CD4-positive, alpha-beta memory T cell (primary cell): Measurements from ENCODE around the gene CALCA. TPM values are rescaled to one million over a fixed set of nuclear protein-coding genes. Genes with fewer than 3 reads are reported as not detected.

ENCODE experiments used
- CTCF ChIA-PET: fragments of 350-600 bp; sonication (Branson Sonifier 250); formaldehyde crosslinking; loops from one replicate; lab custom pipeline; 2021; ENCODE audit warnings: inconsistent platforms; ENCODE audit not compliant: partially characterized antibody; lab: Charles Lee
- POLR2A ChIA-PET: fragments of 350-600 bp; sonication (Branson Sonifier 250); formaldehyde crosslinking; loops from one replicate; lab custom pipeline; 2021; ENCODE audit not compliant: partially characterized antibody; lab: Charles Lee
- DNase-seq, 5 donors: peaks; one replicate each; pipeline versions ENCODE4 v3.0.0 to v3.0.0-alpha.2; 2020 to 2022; ENCODE audit warnings: mixed read lengths in 1 of 5
- H3K27ac ChIP-seq: one replicate; pipeline ENCODE4 v1.7.0; 2013; ENCODE audit warnings: low read depth, low read length
- H3K27me3 ChIP-seq: 2 replicates; pipeline ENCODE4 v1.7.0; 2013; ENCODE audit warnings: mild to moderate bottlenecking, low read length, moderate library complexity; ENCODE audit not compliant: insufficient read depth
- H3K36me3 ChIP-seq: 2 replicates; pipeline ENCODE4 v1.7.0; 2013; ENCODE audit warnings: mild to moderate bottlenecking, low read length, moderate library complexity; ENCODE audit not compliant: insufficient read depth
- H3K4me1 ChIP-seq: 2 replicates; pipeline ENCODE4 v1.7.0; 2013; ENCODE audit warnings: mild to moderate bottlenecking, low read length, moderate library complexity; ENCODE audit not compliant: insufficient read depth
- H3K4me3 ChIP-seq, 2 donors: one replicate each; pipeline ENCODE4 v1.7.0; 2013; ENCODE audit warnings: low read length in 2 of 2, mild to moderate bottlenecking in 1 of 2
- H3K9me3 ChIP-seq, 2 donors: one replicate each; pipeline ENCODE4 v1.7.0; 2013; ENCODE audit warnings: low read length in 2 of 2, control low read depth in 1 of 2; ENCODE audit not compliant: control insufficient read depth in 1 of 2
- H3K27ac Mint-ChIP-seq, 7 donors: one replicate each; pipeline ENCODE4 v1.8.0; 2020 to 2021; ENCODE audit warnings: mixed read lengths in 7 of 7, mild to moderate bottlenecking in 6 of 7, inconsistent platforms in 3 of 7, moderate library complexity in 3 of 7
- H3K27me3 Mint-ChIP-seq, 2 donors: one replicate each; pipeline ENCODE4 v1.8.0; 2020 to 2021; ENCODE audit warnings: mixed read lengths in 2 of 2
- H3K36me3 Mint-ChIP-seq, 2 donors: one replicate each; pipeline ENCODE4 v1.8.0; 2020 to 2021; ENCODE audit warnings: mixed read lengths in 2 of 2, inconsistent platforms in 1 of 2, mild to moderate bottlenecking in 1 of 2
- H3K4me1 Mint-ChIP-seq, 4 donors: one replicate each; pipeline ENCODE4 v1.8.0; 2020 to 2021; ENCODE audit warnings: mixed read lengths in 4 of 4, mild to moderate bottlenecking in 1 of 4
- H3K4me3 Mint-ChIP-seq, 8 donors: one replicate each; pipeline ENCODE4 v1.8.0; 2020 to 2021; ENCODE audit warnings: mixed read lengths in 8 of 8, mild to moderate bottlenecking in 7 of 8, moderate library complexity in 6 of 8, inconsistent platforms in 3 of 8
- H3K9me3 Mint-ChIP-seq, 8 donors: one replicate each; pipeline ENCODE4 v1.8.0; 2020 to 2021; ENCODE audit warnings: mixed read lengths in 8 of 8, mild to moderate bottlenecking in 5 of 8, inconsistent platforms in 3 of 8, moderate library complexity in 1 of 8
- intact Hi-C: fragments of 100-400 bp; cut with micrococcal nuclease; formaldehyde crosslinking; loops from one replicate; pipeline ENCODE4 v1.15.1; 2023
- polyA plus RNA-seq, 2 donors: library from polyadenylated mRNA; unstranded; fragments of 300-500 nt; fragmentation: Illumina TruSeq; gene quantifications; one replicate each; pipeline ENCODE4 v1.2.3, GENCODE V29; 2021
- total RNA-seq, 2 experiments: library from RNA; stranded (reverse); gene quantifications; one replicate each; pipeline ENCODE4 v1.2.3, GENCODE V29; 2021

Gene CALCA
- total and polyA plus RNA-seq, 4 experiments from 2014 or later: not detected

GRCh38 chr11:14969901-14970323 lies 2.2 kb downstream of the CALCA start:
- Histone ChIP-seq H3K9me3 (no peaks in the 10 kb centered on the region), H3K4me1 (peaks cover 23% of the 10 kb centered on the region), H3K27ac (no peak overlapping the region), H3K36me3 (no peaks in the 10 kb centered on the region), H3K4me3 (no peak overlapping the region), H3K27me3 (peaks cover 34% of the 10 kb centered on the region)
- ChIA-PET POLR2A (no interaction called here), CTCF (no interaction called here)
- no peaks in the 10 kb centered on the region for H3K9me3 Mint-ChIP-seq
- H3K27ac Mint-ChIP-seq: no peak overlapping the region
- H3K36me3 Mint-ChIP-seq: no peaks in the 10 kb centered on the region
- intact Hi-C loops: loop anchor here (1.0 kb wide), 1 partner anchor 105 kb away; no protein-coding TSS in a partner anchor
- peak in 4 of 5 donors; percentile 7 to 18 (median 14) for DNase-seq
- H3K4me1 Mint-ChIP-seq: peaks cover 11 to 31% (median 20%) of the 10 kb centered on the region in 4 donors
- H3K27me3 Mint-ChIP-seq: peaks cover 45 to 52% of the 10 kb centered on the region in 2 donors
- no peak overlapping the region for H3K4me3 Mint-ChIP-seq

DNA sequence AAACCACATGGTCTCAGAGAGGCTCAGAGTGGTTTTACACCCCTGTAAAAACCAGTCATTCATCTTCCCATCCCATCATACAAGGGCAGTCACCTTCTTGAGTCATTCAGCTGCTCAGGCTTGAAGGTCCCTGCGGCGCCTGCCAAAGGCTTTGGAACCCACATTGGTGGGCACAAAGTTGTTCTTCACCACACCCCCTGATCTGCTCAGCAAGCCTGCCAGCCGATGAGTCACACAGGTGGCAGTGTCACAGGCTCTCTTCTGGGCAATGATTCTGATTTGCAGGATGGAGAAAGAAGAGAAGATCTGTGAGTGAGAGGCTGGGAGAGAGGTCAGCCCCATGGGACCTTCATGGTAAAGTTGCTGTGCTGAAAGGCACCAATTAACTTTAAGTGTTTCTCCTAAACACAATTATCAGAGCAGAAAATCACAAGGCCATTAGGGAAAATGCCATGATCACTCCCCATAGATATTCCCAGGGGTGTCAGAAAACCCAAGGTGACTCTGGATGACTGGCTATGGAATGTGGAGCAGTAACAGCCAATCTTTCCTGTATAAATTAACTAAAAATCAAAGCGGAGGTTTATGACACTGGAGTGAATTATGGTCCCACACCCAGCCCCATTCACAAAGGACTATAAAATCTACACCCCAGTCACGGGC lies 4.4 kb downstream of the CALCA start:
- no peak for DNase-seq
- intact Hi-C loops: no loop called here
- H3K9me3 ChIP-seq: no peaks in the 10 kb centered on the region
- no peak overlapping the region for H3K27ac ChIP-seq
- ChIA-PET POLR2A (no interaction called here), CTCF (interaction anchor here (0.9 kb wide), 1 partner anchor 7 kb away, joined by 3 read pairs; no protein-coding TSS in a partner anchor)
- peaks cover under 1% of the 10 kb centered on the region for H3K4me1 ChIP-seq
- H3K4me3 ChIP-seq: no peak overlapping the region
- H3K27me3 ChIP-seq: peaks cover 14% of the 10 kb centered on the region
- Mint-ChIP-seq H3K27me3 (peaks cover 31 to 36% of the 10 kb centered on the region in 2 donors), H3K4me1 (peaks cover under 1 to 9% (median 3%) of the 10 kb centered on the region in 4 donors), H3K4me3 (no peak overlapping the region), H3K27ac (no peak overlapping the region), H3K36me3 (no peaks in the 10 kb centered on the region), H3K9me3 (no peaks in the 10 kb centered on the region)
- H3K36me3 ChIP-seq: no peaks in the 10 kb centered on the region

- Mint-ChIP-seq H3K9me3 (no peaks in the 10 kb centered on the region), H3K27me3 (peaks cover 0 to 3% of the 10 kb centered on the region in 2 donors), H3K36me3 (peaks cover 0 to 1% of the 10 kb centered on the region in 2 donors), H3K27ac (no peak overlapping the region), H3K4me3 (no peak overlapping the region), H3K4me1 (no peaks in the 10 kb centered on the region)
- ChIA-PET CTCF (no interaction called here), POLR2A (no interaction called here)
- intact Hi-C loops: no loop called here
- Histone ChIP-seq H3K4me3 (no peak overlapping the region), H3K27ac (no peak overlapping the region), H3K4me1 (no peaks in the 10 kb centered on the region), H3K27me3 (no peaks in the 10 kb centered on the region), H3K9me3 (no peaks in the 10 kb centered on the region), H3K36me3 (no peaks in the 10 kb centered on the region)
- no peak for DNase-seq
Observed at GRCh38 chr11:14956111-14956510, 16.0 kb downstream of the CALCA start.

- peaks cover 0 to 2% of the 10 kb centered on the region in 2 donors for H3K27me3 Mint-ChIP-seq
- no peak overlapping the region for H3K27ac Mint-ChIP-seq
- H3K4me1 Mint-ChIP-seq: no peaks in the 10 kb centered on the region
- no peak overlapping the region for H3K4me3 Mint-ChIP-seq
- no peaks in the 10 kb centered on the region for H3K4me1 ChIP-seq
- H3K27me3 ChIP-seq: no peaks in the 10 kb centered on the region
- CTCF ChIA-PET: interaction anchor here (1.4 kb wide), 1 partner anchor 47 kb away, joined by 3 read pairs; no protein-coding TSS in a partner anchor
- no peak overlapping the region for H3K27ac ChIP-seq
- POLR2A ChIA-PET: no interaction called here
- no peak overlapping the region for H3K4me3 ChIP-seq
- H3K9me3 ChIP-seq: no peaks in the 10 kb centered on the region
- intact Hi-C loops: no loop called here
- no peaks in the 10 kb centered on the region for H3K36me3 Mint-ChIP-seq
- no peaks in the 10 kb centered on the region for H3K36me3 ChIP-seq
- no peak for DNase-seq
- no peaks in the 10 kb centered on the region for H3K9me3 Mint-ChIP-seq
Observed at GRCh38 chr11:14954581-14954980, 17.6 kb downstream of the CALCA start.

GRCh38 chr11:14953904-14954303 lies 18.2 kb downstream of the CALCA start:
- ChIA-PET POLR2A (no interaction called here), CTCF (interaction anchor here (1.4 to 2.0 kb wide), 2 partner anchors 12 to 46 kb away, joined by 3 to 4 read pairs; no protein-coding TSS in a partner anchor)
- H3K4me1 ChIP-seq: no peaks in the 10 kb centered on the region
- H3K27me3 ChIP-seq: no peaks in the 10 kb centered on the region
- intact Hi-C loops: no loop called here
- no peaks in the 10 kb centered on the region for H3K9me3 ChIP-seq
- Mint-ChIP-seq H3K9me3 (no peaks in the 10 kb centered on the region), H3K4me3 (no peak overlapping the region), H3K27ac (no peak overlapping the region), H3K36me3 (no peaks in the 10 kb centered on the region), H3K4me1 (no peaks in the 10 kb centered on the region), H3K27me3 (peaks cover 0 to 2% of the 10 kb centered on the region in 2 donors)
- H3K4me3 ChIP-seq: no peak overlapping the region
- no peak overlapping the region for H3K27ac ChIP-seq
- no peak for DNase-seq
- H3K36me3 ChIP-seq: no peaks in the 10 kb centered on the region

DNA sequence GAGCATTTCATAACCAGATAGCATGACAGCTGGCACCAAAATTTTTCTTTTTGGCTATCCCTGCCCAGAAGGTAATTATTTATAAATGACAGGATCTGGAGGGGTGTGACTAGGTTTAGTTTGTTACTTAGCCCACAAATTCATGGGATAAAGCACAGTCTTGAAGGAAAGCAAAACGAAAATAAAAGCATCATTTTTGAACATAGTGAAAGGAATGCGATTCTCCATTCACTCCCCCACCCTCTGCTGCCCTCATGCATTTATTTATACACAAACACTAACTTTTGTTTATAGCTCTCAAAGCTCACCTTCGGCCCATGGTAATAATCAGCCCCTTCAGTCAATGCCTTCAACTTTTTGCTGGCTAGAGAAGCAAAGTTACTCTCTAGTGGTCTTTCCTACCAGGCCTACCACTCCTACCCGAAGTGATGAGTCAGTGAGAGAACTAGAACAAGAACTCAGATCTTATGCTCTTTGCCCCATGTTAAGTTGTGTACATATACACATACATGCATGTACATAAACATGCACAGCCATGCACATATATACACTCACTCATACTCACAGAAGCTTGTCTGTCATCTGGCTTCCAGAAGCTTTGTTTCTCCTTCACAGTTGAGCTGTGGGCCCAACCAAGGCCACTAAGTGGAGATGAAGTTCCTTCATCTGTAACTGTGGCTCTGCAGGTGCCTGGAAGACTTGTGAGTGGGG lies 22.6 kb downstream of the CALCA start:
- CTCF ChIA-PET: interaction anchor here (1.3 to 2.7 kb wide), 4 partner anchors 24 to 43 kb away, joined by 3 to 12 read pairs (median 4); no protein-coding TSS in a partner anchor
- H3K4me3 ChIP-seq: no peak overlapping the region
- POLR2A ChIA-PET: no interaction called here
- H3K4me1 Mint-ChIP-seq: no peaks in the 10 kb centered on the region
- no peak overlapping the region for H3K27ac Mint-ChIP-seq
- H3K27me3 ChIP-seq: no peaks in the 10 kb centered on the region
- peaks cover 0 to 2% of the 10 kb centered on the region in 2 donors for H3K27me3 Mint-ChIP-seq
- H3K27ac ChIP-seq: no peak overlapping the region
- intact Hi-C loops: no loop called here
- H3K4me3 Mint-ChIP-seq: no peak overlapping the region
- DNase-seq: no peak
- no peaks in the 10 kb centered on the region for H3K36me3 ChIP-seq
- no peaks in the 10 kb centered on the region for H3K9me3 Mint-ChIP-seq
- no peaks in the 10 kb centered on the region for H3K9me3 ChIP-seq
- no peaks in the 10 kb centered on the region for H3K36me3 Mint-ChIP-seq
- no peaks in the 10 kb centered on the region for H3K4me1 ChIP-seq

DNA sequence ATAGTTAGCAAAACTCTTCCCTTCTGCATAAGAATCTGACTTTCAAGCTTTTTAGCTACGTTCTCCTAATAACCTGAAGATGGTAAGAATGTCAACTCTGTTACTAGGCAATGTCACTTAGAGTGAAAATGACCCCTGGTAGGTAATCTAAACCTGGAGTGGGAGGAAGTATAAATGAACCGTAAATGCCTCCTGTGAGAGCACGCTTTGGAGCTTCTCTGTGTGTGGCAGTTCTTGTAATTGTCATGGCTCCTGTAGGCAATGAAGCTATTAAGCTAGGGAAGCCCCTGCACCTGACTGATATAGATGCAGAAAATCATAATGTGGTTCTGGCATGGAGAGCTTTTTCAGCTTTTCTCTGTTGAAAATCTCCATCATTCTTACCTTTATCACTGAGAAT lies 29.4 kb downstream of the CALCA start:
- CTCF ChIA-PET: interaction anchor here (1.2 to 1.6 kb wide), 2 partner anchors 10 to 35 kb away, joined by 4 read pairs; no protein-coding TSS in a partner anchor
- Histone ChIP-seq H3K27ac (no peak overlapping the region), H3K9me3 (no peaks in the 10 kb centered on the region), H3K27me3 (no peaks in the 10 kb centered on the region), H3K4me3 (no peak overlapping the region), H3K4me1 (no peaks in the 10 kb centered on the region), H3K36me3 (no peaks in the 10 kb centered on the region)
- Mint-ChIP-seq H3K4me3 (no peak overlapping the region), H3K27ac (no peak overlapping the region), H3K27me3 (peaks cover 1% of the 10 kb centered on the region in 2 donors), H3K9me3 (peaks cover 0 to 5% (median 0%) of the 10 kb centered on the region in 8 donors), H3K4me1 (no peaks in the 10 kb centered on the region), H3K36me3 (no peaks in the 10 kb centered on the region)
- POLR2A ChIA-PET: no interaction called here
- DNase-seq: no peak
- intact Hi-C loops: no loop called here
